Lower leg skin (tissue), 4 donors: Measurements from ENCODE around the gene SLC16A8. TPM values are rescaled to one million over a fixed set of nuclear protein-coding genes. Genes with fewer than 3 reads are reported as not detected.
A peak's percentile ranks its signal among the peaks of the same experiment; 100 is the strongest.
"Not testable (repeated sequence)": the region's sequence is repeated elsewhere in the genome, so short reads cannot be mapped to it uniquely, and the experiment has no call there.

Source experiments
- DNase-seq, 2 donors: peaks; one replicate each; pipeline ENCODE4 v3.0.0-alpha.2; 2019; ENCODE audit warnings: low spot score in 2 of 2
- H3K4me3 ChIP-seq: fragments of 200-600 bp; sonication (generic); 2 replicates; pipeline ENCODE4 v1.5.1; 2017; ENCODE audit warnings: mild to moderate bottlenecking, low read depth; ENCODE audit not compliant: poor library complexity, severe bottlenecking
- CTCF ChIP-seq, 3 donors: fragments of 450-650 bp; IDR thresholded peaks; one replicate each; pipeline ENCODE4 v1.5.1; 2016; ENCODE audit warnings: antibody characterized with exemption in 3 of 3, mild to moderate bottlenecking in 3 of 3, moderate library complexity in 2 of 3
- POLR2A ChIP-seq, 2 donors: fragments of 450-650 bp; IDR thresholded peaks; one replicate each; pipeline ENCODE4 v1.6.1; 2016 to 2017; ENCODE audit warnings: antibody characterized with exemption in 2 of 2, mild to moderate bottlenecking in 1 of 2, moderate library complexity in 1 of 2
- WGBS, 2 donors: methylation state at CpG; one replicate each; pipeline ENCODE4 v1.1.5; 2018; 5-methylcytosine and 5-hydroxymethylcytosine counted together
- intact Hi-C: fragments of 100-400 bp; cut with DNase I; formaldehyde crosslinking; loops from one replicate; pipeline ENCODE4 v1.15.0; 2023; ENCODE audit warnings: low total_unique reads
- total RNA-seq, 4 donors: library from RNA; depleted of rRNA; stranded (reverse); fragments of >200 nt; gene quantifications; one replicate each; pipeline ENCODE4 v1.1.0, GENCODE V29; 2016

Gene SLC16A8
- total RNA-seq, 4 donors from 2014 or later, result 0.13 to 0.80 (median 0.33) TPM

- peak in 1 of 2 donors; percentile 77 for DNase-seq
These were observed 40.4 kb upstream of the SLC16A8 start for GRCh38 chr22:38124236-38124974.

GRCh38 chr22:38122616-38123015 is 38.6 kb upstream of the SLC16A8 start:
- no peak overlapping the region for H3K4me3 ChIP-seq
- 71 to 76% methylated on average over 6 of the region's 6 CpGs for WGBS, 2 donors
- intact Hi-C loops, result no loop called here
- DNase-seq, result no peak
- no peak for TF ChIP-seq CTCF (IDR thresholded peaks at IDR 0.05)
- no peak for TF ChIP-seq POLR2A (IDR thresholded peaks at IDR 0.05)

More at GRCh38 chr22:38124236-38124974, 40.4 kb upstream of the SLC16A8 start:
- no peak for TF ChIP-seq CTCF (IDR thresholded peaks at IDR 0.05)
- TF ChIP-seq POLR2A (IDR thresholded peaks at IDR 0.05), result no peak
- WGBS, 2 donors, result 67 to 75% methylated on average over 21 of the region's 21 CpGs
- no peak overlapping the region for H3K4me3 ChIP-seq
- intact Hi-C loops, result no loop called here

GRCh38 chr22:38120359-38121110 is 36.6 kb upstream of the SLC16A8 start:
- no peak for DNase-seq
- no peak for TF ChIP-seq POLR2A (IDR thresholded peaks at IDR 0.05)
- no peak for TF ChIP-seq CTCF (IDR thresholded peaks at IDR 0.05)
- WGBS, 2 donors, result 76 to 78% methylated on average over 25 to 28 of the region's 28 CpGs
- intact Hi-C loops, result no loop called here
- no peak overlapping the region for H3K4me3 ChIP-seq

- DNase-seq, H3K4me3 ChIP-seq: not testable (repeated sequence)
- intact Hi-C loops, result loop anchor here (10.0 kb wide), 1 partner anchor 96 kb away; no protein-coding TSS in a partner anchor
- 94 to 97% methylated on average over 2 of the region's 2 CpGs for WGBS, 2 donors
These were observed 34.8 kb upstream of the SLC16A8 start for GRCh38 chr22:38118747-38119146.

GRCh38 chr22:38118182-38118581 is 34.2 kb upstream of the SLC16A8 start:
- intact Hi-C loops, result loop anchor here (10.0 kb wide), 1 partner anchor 97 kb away; no protein-coding TSS in a partner anchor
- 83 to 86% methylated on average over 3 of the region's 3 CpGs for WGBS, 2 donors
- TF ChIP-seq CTCF (IDR thresholded peaks at IDR 0.05) (no peak), POLR2A (IDR thresholded peaks at IDR 0.05) (no peak)

GRCh38 chr22:38117556-38117955 is 33.6 kb upstream of the SLC16A8 start:
- DNase-seq, H3K4me3 ChIP-seq: not testable (repeated sequence)
- intact Hi-C loops, result loop anchor here (10.0 kb wide), 1 partner anchor 97 kb away; no protein-coding TSS in a partner anchor
- WGBS, 2 donors, result 94 to 96% methylated on average over 10 of the region's 10 CpGs

More at GRCh38 chr22:38118182-38118581, 34.2 kb upstream of the SLC16A8 start:
- no peak for DNase-seq
- no peak overlapping the region for H3K4me3 ChIP-seq
